GM18502 (cell line): ENCODE measurements around the gene KDM4D.
"Not testable (repeated sequence)": the region's sequence is repeated elsewhere in the genome, so short reads cannot be mapped to it uniquely, and the experiment has no call there.

Experiments
- ATAC-seq: cut with Tn5 transposase; IDR thresholded peaks from one replicate; pipeline ENCODE4 v1.9.1; 2021; ENCODE audit warnings: mild to moderate bottlenecking; ENCODE audit not compliant: unreplicated experiment, poor library complexity

KDM4D gene

GRCh38 chr11:95025594-95025993, 52.1 kb downstream of the KDM4D start:
- not testable (repeated sequence) for ATAC-seq

GRCh38 chr11:95028357-95028756, 54.8 kb downstream of the KDM4D start:
- no peak for ATAC-seq

DNA sequence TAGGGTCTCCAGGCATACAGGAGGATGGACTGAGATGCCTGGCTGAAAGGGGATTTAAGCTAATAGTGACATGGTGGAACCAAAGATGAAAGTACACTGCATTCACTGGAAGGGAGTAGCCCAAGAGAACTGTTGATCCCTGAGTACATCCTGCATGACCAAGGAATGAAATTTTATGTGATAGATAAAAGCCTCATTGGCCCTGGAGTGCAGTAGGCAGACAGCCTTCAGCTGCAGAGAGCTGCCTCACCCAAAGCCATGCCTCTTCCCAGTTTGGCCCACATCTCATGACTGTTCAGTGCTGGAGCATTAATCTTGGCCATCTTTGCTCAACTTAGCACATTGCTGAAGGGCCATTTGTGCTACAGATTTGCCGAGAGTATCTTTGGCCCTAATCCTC, 59.5 kb downstream of the KDM4D start:
- ATAC-seq = no peak

- no peak for ATAC-seq
Measured at GRCh38 chr11:95035316-95035715, 61.8 kb downstream of the KDM4D start.

DNA sequence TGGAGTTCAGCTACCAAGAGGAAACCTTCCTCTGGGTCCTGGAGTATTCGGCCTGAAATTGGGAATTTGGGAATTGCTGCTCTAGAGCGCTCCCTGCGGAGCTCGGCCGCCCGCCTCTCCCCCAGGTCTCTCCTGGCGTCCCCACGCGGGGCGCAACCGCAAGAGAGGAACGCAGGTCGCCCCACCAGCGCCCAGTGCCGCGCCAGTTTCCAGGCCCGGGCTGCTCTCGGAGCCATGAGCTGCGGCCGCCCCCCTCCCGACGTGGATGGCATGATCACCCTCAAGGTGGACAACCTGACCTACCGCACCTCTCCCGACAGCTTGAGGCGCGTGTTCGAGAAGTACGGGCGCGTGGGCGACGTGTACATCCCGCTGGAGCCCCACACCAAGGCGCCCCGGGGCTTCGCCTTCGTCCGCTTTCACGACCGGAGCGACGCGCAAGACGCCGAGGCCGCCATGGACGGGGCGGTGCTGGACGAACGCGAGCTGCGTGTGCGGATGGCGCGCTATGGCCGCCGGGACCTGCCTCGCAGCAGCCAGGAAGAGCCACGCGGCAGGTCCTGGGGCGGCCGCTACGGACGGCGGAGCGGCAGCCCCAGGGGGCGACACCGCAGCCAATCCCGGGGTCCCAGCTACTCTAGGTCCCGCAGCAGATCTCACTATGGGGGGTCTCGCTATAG, 64.0 kb downstream of the KDM4D start:
- not testable (repeated sequence) for ATAC-seq

- ATAC-seq = no peak
Measured at GRCh38 chr11:95042239-95042638, 68.7 kb downstream of the KDM4D start.

- ATAC-seq = no peak
Measured at GRCh38 chr11:95042906-95043305, 69.4 kb downstream of the KDM4D start.

GRCh38 chr11:95044010-95044409, 70.5 kb downstream of the KDM4D start:
- ATAC-seq = no peak

- no peak for ATAC-seq
Measured at GRCh38 chr11:95045812-95046211, 72.3 kb downstream of the KDM4D start.
